SK-N-MC (cell line): ENCODE results near the gene CDH15.

Experiments
- EZH2 ChIP-seq: fragments of 200-600 bp; sonication (generic); IDR thresholded peaks from one replicate; pipeline ENCODE4 v1.6.1; 2017; ENCODE audit warnings: antibody characterized with exemption
- POLR2AphosphoS5 ChIP-seq: IDR thresholded peaks from 2 replicates; pipeline ENCODE4 v1.6.1; 2012; ENCODE audit warnings: mild to moderate bottlenecking, low read depth, low read length, borderline replicate concordance

- TF ChIP-seq EZH2 = no peak
- no peak for TF ChIP-seq POLR2AphosphoS5
Observed at GRCh38 chr16:89170346-89171215, 967 bp upstream of the CDH15 start.
